Activated effector memory CD4-positive, alpha-beta T cell treated with Interleukin-2 at 50 U/mL for 16 hours (primary cell): ENCODE data around the gene IFRD2.
"Not testable (repeated sequence)": the region's sequence is repeated elsewhere in the genome, so short reads cannot be mapped to it uniquely, and the experiment has no call there.

Experiments
- DNase-seq: peaks from one replicate; pipeline ENCODE4 v3.0.0-alpha.2; 2020

The IFRD2 gene

DNA sequence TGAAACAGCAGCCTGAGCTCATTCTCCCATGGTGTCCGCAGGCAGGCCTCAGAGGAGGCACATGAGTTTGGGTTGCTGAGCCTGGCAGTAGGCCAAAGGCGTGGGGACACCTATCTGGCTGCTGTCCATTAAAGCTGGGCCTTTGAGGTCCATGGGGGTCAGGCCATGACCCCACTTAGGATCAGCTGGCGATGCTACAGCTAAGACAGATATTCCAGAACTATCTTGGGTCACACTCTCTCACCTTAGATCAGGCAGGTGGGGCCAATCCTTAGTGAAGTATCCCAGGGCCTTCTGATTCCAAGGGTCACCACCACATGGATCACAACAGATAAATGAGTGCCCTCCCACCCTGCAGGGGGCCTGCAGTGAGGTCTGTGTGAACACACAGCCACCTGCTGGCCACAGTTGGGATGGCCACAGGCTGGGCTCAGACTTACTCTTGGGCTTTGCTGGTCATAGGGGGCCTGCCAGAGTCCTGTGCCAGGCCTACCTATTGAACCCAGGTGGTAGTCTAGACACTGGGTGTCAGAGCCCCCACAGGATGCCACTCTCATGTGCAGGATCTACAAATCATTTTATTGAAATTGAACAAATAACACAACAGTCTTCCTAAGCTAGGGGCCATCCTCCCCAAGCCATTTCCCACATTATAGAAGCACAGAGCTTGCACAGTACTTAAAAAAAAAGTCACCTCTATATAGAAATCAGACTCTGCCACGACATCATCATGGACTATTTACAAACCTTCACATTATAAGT, 32.3 kb upstream of the IFRD2 start:
- peak; percentile 47 for DNase-seq

DNA sequence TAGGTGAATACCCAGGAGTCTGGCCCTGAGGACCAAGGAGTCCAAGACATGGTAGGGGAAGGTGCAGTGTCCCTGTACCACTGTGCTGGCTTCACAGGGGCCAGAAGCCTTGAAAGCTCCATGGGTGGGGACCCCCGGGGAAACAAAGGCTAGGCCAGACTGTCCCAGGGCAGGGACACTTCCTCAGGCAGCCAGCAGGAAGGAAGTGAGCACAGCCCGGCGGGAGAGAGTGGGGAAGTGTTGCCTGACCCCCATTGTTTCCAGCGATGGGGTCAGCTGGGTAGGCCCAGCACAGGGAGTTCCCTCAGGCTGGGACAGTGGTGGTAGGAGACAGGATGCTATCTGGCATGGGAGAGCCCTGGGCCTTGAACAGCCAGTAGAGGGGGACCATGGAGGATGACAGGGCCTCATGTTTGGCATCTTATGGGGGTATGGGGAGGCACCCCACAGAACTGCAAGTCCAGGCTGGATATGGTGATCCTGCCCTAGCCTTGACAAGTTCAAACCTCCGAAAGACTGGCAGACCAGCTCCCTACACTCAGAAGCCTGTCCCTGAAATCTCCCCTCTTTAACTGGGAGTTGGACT, 31.5 kb upstream of the IFRD2 start:
- no peak for DNase-seq

DNA sequence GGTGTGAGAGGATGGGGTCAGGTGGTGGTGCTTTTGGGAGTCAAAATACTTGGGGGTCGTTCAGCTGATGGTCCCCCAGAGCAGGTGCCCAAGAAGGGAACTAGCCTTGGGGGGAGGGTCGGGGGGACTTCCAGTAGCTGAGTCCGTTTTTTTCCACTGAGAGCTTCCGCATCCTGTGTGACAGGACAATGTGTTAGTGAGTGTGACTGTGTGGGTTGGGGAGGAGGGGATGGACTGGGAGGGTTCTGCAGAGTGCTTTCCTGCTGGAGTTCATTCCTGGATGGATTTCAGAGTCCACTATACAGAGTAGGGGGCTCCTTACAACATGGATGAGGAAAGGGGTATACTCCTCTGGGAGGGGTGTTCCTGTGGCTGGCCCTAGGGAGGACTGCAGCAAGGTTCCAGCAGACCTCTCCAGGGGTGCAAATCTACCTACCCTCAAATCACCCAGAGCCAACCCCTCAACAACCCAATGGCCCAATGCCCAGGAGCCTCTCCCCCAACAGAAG, 30.9 kb upstream of the IFRD2 start:
- no peak for DNase-seq

DNA sequence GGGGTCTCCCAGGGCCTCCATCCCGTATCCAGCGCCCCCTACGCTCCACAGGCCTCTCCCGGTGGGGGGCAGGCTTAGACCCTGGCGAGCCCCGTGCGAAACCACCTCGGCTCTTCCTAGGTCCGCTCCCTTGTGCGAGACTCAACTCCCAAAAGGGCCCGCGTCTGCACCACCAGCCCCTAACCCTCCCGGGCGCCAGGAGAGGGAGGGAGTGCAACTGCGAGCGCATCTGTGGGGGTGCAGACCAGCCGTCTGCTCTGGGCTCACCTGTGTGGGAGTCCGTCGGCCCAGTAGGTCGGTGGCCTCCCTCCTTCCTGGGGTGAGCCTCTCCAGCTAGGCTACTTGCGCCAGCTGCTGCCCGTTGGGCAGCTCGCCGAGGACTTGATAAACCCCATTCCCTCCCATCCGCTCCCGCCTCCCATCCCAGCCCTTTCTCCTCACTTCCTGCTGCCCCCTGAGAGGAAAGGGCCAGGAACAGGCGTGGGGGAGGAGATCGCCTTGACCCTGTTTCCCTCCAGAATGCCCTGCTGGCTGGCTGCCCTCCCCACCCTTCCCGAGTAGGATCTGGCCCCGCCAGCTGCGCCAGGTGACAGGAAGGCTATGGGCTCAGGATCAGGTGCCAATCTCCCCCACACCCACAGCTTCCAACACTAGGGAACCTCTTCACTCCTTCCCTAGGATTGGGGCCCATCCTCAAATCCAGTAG, 30.3 kb upstream of the IFRD2 start, which contains the start of gene HYAL2:
Gene HYAL2, minus strand, starts transcription at position 360 of the 706 bp plus-strand sequence. CDS start 2,256 bp downstream, outside the sequence.
- DNase-seq = no peak

DNA sequence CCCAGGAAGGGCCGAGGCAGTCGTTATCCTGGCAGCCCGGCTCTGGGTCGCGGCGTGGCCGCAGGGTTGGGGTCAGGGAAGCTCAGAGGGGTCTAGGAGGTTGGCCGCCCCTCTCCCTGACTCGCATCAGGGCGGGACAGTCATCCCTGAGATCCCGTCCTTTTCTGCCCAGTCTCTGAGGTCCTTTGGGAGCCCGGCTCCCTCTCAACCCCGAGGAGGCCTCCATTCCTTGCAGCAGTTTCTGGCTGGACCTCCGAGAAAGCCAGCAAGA, 29.8 kb upstream of the IFRD2 start:
- DNase-seq = no peak

DNA sequence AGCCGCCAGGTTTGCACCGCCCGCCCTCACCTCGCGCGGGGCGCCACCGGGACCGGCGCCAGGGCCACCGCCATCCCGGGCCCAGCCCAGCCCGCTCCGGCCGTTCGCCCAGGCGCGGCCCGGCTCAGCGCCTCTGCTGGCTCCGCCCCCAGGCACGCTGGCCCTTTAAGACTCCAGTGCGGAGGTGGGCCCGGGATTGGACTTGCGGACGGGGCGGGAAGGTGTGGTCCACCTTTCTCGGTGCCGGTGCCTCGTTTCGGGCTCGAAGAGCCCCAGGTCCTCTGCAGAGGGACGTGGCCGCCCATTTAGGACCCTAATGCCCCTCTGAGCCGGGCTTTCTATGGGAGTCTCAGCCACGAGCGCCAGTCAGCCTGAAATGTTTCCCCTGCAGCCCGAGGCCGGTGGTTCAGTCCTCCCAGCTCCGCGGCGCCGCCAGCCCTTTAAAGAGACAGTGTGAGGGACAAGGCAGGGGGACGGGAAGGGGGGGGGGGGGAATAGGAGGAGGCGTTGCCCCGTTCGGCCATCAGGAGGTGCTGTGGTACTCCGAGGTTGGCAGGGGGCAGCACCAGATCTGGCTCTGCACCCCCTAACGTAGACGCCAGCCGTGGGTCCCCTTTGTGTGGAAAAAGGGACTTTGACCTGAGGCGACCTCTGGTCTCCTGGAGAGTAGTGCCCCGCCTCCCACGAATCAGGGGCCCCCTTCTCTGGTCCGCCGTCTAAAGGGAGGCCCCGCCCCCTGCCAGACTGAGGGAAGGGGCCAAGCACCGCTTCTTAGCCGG, 29.3 kb upstream of the IFRD2 start:
- peak; percentile 81 for DNase-seq

DNA sequence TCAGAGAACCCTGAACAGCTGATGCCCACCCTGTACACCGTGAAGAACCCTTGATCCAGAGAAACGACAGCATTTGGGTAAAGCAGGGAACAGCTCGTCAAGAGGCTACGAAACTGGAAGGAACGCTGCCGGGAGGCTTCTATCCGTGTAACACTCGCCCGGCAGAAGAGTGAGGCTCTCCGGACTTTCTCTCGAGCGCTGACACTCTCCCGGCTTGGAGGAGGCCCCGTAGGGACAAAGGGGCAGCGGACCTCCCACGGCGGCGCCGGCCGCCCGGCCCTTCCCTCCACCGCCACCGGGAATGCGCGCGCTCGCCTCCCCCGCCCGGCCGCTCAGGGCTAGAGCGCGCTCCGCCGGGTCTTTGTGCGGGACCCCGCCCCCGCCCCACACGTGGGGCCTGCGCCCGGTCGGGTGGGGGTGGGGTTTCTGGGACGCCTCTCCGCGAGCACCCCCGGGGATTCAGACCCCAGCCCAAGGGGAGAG, 28.7 kb upstream of the IFRD2 start:
- DNase-seq = no peak

DNA sequence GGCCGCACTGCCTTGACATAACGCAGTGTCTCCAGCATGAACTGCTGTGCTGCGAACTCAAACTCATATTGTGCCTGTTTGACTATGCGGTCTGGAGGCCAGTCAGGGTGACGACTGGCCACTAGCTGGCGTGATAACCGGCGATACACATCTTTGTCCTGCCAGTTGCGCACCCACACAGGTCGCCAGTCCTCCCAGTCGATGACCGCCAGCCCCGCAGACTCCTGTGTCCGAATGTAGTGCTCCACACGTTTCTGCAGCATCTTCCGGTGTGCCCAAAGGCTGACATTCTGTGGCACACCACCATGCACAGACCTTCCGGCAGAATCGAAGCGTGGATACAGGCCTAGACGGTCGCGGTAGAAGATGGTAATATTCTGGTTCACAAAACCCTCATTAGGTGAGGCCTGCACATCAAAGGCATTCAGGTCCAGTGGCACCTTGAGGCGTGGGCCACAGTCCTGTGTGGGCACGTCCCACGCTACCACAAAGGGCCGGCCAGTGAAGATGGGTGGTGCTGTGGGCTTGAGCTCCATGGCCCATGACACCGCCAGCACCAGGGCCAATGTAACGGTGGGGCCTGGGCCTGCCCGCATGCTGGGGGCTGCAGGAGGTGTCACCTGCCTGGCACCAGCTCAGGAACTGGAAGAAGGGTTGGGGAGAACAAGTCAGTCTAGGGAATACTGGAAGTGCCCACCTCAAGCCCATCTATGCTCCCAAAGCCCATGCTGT, 27.8 kb upstream of the IFRD2 start:
- DNase-seq = no peak

DNA sequence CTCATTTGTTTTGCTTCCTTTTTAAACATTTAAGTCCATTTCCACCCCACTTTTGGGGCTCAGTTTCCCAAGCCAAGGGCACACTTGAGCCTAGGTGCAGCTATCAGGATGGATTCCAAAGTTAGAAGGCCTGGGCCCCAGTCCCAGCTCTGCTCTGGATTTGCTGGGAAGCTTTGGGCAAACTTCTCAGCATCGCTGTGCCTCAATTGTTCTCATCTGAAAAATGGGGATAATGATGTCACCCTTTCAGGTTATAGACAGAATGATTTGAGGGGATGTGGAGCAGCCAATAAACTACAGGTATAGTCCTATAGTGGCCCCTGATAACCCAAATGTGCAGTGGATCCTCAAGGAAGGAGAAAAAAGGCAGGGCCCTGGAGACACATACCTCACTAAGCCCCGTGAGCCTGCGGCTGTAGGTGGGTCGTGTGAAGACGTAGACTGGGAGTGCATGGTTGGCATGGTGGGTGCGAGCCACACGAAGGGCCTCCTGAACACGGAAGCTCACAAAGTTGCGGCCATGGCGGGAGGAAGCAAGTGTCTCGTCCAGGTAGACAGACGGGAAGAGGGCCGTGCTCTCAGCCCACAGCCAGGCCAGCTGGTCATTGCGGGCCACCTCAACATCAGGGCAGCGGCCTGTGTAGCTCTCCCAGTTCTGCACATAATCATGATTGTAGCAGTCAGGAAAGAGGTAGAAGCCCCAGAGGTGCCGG, 27.1 kb upstream of the IFRD2 start:
- no peak for DNase-seq

DNA sequence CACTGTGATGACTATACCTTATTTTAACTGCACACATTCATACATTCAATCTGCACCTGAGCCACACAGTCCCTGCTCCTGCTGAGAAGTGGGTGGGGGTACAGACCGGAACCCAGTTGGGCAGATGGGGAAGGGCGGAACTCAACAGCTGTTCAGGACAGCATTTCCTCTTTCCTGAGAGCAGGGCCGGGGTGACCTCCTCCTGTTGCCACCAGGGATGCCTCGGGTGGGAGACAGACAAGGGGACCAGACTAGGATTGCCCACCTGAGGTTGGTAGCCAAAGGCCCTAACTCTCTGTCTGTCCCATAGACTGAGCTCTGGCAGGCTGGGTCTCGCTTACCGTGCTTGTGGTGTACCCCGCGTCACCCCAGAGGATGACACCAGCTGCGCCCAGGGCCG, 26.4 kb upstream of the IFRD2 start:
- no peak for DNase-seq

DNA sequence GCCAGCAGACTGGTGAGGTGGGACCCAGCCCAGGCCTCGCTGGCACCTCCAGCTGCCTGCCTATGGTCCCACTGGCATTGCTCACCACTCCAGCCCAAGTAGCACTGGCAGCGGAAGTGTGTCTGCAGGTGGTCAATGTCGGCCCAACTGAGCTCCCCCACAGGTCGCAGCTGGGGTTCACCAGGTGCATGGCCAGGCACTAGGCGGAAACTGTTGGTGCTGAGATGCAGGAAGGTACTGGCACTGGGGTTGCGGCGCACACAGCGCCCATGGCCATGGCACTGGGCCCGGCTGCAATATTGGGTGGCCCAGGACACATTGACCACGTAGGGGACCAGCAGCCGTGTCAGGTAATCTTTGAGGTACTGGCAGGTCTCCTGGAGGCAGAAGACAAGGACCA, 25.9 kb upstream of the IFRD2 start:
- no peak for DNase-seq

DNA sequence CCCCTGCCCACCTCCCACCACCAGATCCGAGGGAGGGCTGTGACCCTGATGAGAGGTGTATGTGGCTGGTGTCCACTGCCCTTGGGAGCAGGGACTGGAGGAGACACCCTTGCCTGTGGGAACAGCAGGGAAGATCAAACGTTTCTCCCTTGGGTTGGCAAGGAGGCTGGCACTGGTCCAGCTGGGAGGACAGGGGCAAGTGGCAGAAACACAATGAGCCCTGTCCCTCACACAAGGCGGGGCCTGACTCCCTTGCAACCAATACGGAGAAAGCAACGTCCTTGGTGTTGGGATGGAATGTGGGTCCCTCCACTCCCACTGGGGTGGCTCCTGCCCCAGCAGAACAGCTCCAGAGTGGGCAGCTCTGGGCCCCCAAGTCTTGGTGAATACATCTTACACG, 25.1 kb upstream of the IFRD2 start:
- DNase-seq = no peak

DNA sequence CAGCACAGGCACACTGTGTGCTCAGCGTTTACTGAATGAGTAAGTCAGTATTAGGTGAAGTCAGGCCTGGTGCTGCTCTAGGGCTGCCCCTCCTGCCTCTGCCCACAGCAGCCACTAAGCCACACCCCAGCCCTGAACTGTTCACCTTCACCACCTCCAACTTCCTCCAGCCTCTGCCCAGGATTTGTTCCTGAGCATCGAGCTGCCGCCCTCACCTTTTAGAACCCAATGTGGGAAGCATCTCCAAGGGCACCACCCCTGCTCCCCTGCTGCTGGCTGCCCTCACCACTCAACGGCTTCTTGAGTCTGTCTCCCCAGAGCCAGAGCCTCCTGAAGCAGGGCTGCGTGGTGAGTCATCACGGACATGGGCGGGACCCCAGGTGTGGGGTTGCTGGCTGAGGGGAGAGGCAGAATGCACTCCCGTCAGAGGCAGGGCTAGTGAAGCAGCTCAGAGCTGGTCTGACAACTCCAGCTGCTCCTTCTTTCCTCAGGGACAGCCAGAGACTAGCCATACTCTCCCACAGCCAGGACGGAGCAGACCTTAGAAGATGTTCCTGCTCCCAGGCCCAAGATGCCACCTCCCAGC, 24.5 kb upstream of the IFRD2 start:
- DNase-seq = peak; percentile 82

DNA sequence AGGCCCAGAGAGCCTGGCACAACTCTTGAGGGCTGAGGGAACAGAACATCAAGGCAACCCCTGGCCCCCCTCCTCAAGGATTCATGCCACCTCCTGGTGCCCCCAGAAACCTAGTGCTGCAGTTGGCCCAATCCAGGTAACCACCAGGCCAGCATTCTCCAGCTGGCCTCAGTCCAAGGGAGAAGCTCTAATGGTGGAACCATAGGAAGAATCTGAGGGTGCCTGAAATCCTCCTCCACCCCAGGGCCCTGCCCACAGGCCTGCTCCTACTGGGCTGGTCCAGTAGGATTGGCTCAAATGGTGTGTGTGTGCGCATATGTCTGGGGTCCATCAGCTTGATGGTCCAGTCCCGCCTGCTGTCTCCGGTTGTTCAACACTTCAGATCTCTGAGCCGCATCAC, 22.6 kb upstream of the IFRD2 start:
- no peak for DNase-seq

DNA sequence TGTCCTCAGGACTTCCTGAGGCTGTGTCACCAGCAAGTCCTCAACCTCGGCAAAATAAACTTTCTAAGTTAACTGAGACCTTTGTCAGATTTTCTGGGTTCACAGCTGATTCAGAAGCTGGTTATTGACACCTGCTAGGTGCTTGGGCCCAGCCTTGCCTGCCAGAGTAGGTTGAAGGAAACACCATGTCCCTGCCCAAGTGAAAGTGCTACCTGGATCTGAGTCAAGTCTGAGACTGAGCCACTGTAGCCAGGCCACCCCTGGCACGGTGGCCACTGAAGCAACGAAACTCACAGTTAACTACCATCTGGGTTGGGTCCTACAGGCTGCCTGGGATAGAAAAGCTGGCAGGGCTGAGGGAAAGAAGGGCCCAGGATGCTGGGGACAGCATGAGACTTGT, 22.1 kb upstream of the IFRD2 start:
- no peak for DNase-seq

DNA sequence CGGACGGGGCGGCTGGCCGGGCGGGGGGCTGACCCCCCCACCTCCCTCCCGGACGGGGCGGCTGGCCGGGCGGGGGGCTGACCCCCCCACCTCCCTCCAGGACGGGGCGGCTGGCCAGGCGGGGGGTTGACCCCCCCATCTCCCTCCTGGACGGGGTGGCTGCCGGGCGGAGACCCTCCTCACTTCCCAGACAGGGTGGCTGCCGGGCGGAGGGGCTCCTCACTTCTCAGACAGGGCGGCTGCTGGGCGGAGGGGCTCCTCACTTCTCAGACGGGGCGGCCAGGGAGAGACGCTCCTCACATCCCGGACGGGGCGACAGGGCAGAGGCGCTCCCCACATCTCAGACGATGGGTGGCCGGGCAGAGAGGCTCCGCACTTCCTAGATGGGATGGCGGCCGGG, 19.8 kb upstream of the IFRD2 start:
- DNase-seq = not testable (repeated sequence)

DNA sequence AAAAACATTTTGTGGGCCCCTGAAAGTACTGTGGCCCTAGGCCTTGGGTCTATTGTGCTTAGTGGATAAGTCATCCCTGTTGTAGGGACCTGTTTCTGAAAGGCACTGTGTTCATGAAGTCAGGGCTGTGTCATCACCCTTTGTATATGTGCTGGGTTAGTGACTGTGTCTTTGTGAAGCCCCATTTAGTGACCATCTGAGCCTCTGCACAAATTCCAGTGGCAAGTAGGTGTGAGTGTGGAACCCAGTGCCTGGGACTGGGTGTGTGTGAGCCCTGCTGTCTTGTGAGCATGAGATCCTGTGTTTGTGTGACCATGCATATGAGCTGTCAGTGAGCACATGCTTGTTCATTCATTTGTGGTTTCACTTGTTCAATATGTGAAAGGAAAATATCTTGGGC, 12.4 kb upstream of the IFRD2 start:
- DNase-seq = no peak

DNA sequence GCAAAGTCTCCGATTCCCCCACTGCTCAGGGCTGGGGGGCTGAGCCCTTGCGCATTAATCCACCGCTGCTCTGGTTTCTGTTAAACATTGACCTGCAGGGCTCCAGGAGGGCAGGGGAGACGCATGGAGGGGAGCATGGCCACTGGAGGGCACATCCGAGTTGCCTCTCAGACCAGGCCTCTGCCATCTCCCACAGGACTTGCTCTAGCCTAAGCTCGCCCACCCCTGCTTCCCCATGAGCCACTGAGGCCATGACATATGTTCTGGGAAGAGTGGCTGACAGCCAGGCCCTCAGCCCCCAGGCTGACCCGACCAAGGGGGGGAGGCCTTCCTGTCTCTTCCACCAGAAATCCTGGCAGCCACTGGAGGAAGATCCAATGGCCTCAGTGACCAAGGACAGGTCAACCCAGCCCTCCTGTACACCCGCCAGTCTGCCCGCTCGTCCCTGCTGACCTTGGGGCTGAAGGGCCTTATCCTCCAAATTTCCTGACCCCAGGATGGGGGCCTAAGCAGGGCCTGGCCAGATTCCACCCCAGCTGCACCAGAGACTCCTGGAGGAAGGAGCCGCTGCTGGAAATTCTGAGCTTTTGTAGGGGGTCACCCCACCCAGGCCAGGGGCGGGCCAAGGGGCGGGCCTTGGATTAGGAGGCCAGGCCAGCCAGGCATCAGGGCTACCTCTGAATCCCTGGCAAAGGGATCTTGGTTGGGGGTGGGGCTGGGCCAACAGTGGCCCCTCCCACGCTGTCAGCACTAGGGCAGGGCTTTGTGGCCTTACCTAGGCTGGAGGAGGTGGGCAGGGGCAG, 11.0 kb upstream of the IFRD2 start, which contains the start of gene HYAL1:
Gene HYAL1, minus strand, starts transcription at position 562 of the 803 bp plus-strand sequence. CDS start 618 bp downstream, outside the sequence.
- DNase-seq = no peak

DNA sequence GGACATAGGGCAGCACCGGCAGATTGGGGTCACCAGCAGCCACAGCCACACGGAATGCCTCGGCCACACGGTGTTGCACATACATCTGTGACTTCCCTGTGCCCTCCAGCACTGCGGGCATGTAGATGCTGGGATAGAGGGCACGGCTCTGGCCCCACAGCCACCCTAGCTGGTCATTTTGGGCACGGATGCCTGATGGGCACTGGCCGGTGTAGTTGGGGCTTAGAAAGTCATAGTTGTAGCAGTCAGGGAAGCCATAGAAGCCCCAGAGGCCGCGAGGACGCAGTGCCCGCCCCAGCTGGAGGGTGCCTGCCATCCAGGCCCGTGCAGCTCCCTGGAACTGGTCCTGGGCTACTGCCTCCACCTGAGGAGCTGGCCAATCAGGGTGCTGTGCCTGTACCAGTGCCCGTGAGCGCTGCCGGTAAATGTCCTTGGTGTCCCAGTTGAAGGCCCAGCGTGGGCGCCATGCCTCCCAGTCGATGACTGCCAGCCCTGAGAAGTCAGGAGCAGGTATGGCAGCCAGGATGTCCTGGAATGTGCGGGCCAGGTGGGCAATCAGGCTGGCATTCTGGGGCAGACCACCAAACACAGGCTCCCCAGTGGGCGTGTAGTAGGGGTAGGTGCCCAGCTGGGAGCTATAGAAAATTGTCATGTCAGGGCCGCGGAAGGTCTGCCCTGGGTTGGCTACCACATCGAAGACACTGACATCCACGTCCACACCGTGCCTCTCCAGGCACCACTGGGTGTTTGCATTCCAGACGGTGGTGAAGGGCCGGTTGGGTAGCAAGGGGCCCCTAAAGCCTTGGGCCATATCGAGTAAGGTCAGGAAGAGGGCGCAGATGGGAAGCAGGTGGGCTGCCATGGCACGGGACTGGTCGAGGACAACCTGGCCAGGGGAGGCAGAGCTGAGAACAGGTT, 10.1 kb upstream of the IFRD2 start:
- DNase-seq = no peak
